IMR-90 (cell line): ENCODE results near the gene WBP11. TPM values are rescaled to one million over a fixed set of nuclear protein-coding genes. Genes with fewer than 3 reads are reported as not detected.

Source experiments
- ATAC-seq: fragments of 200-7000 bp; cut with Tn5 transposase; 2 replicates; pipeline ENCODE4 v1.9.1; 2020; ENCODE audit warnings: low read depth, mild to moderate bottlenecking, moderate library complexity
- BruUV-seq: library from RNA; stranded (reverse); fragments of 400-500 nt; replicated peaks from 2 replicates; lab custom pipeline; 2021; lab: Mats Ljungman, UMichigan
- CTCF ChIA-PET: fragments of 300-600 bp; formaldehyde crosslinking; extraction: SDS; loops from one replicate; lab custom pipeline; 2021; ENCODE audit warnings: antibody characterized with exemption; lab: Yijun Ruan, JAX
- POLR2A ChIA-PET: fragments of 300-600 bp; sonication (Branson Sonifier 250); formaldehyde crosslinking; loops from one replicate; lab custom pipeline; 2022; ENCODE audit warnings: antibody characterized with exemption; ENCODE audit not compliant: unreplicated experiment; lab: Charles Lee
- DNase-seq: peaks from one replicate; pipeline ENCODE4 v3.0.0; 2013
- H2AFZ ChIP-seq: replicated peaks from 2 replicates; pipeline ENCODE3; 2013; ENCODE audit warnings: low read length, mild to moderate bottlenecking; ENCODE audit not compliant: poor library complexity
- H2AK5ac ChIP-seq: 2 replicates; pipeline ENCODE4 v1.6.1; 2013; ENCODE audit warnings: low read depth, low read length, inconsistent platforms
- H2AK9ac ChIP-seq: replicated peaks from 2 replicates; pipeline ENCODE3; 2013; ENCODE audit warnings: mild to moderate bottlenecking, low read depth, low read length, moderate library complexity; ENCODE audit not compliant: poor library complexity
- H2BK120ac ChIP-seq: 2 replicates; pipeline ENCODE4 v1.6.1; 2013; ENCODE audit warnings: low read depth, low read length, inconsistent platforms
- H2BK15ac ChIP-seq: 3 replicates; pipeline ENCODE4 v1.6.1; 2013; ENCODE audit warnings: low read depth, low read length, inconsistent platforms
- H2BK20ac ChIP-seq: 2 replicates; pipeline ENCODE4 v1.6.1; 2013; ENCODE audit warnings: low read depth, mild to moderate bottlenecking, inconsistent platforms, low read length, moderate library complexity
- H2BK5ac ChIP-seq: 2 replicates; pipeline ENCODE4 v1.6.1; 2013; ENCODE audit warnings: mild to moderate bottlenecking, low read depth, low read length, inconsistent platforms; ENCODE audit not compliant: poor library complexity, severe bottlenecking
- H3K14ac ChIP-seq: replicated peaks from 2 replicates; pipeline ENCODE4 v1.6.1; 2013; ENCODE audit warnings: low read depth, low read length, inconsistent platforms
- H3K18ac ChIP-seq: 2 replicates; pipeline ENCODE4 v1.6.1; 2013; ENCODE audit warnings: low read depth, low read length, control low read depth
- H3K23ac ChIP-seq: 2 replicates; pipeline ENCODE4 v1.6.1; 2013; ENCODE audit warnings: low read depth, low read length, inconsistent platforms
- H3K27ac ChIP-seq: 2 replicates; pipeline ENCODE4 v1.5.1; 2013; ENCODE audit warnings: mild to moderate bottlenecking, control low read depth, low read length; ENCODE audit not compliant: insufficient read depth
- H3K27me3 ChIP-seq: 2 replicates; pipeline ENCODE4 v1.6.1; 2013; ENCODE audit warnings: low read length; ENCODE audit not compliant: control insufficient read depth, insufficient read depth
- H3K36me3 ChIP-seq: 2 replicates; pipeline ENCODE4 v1.6.1; 2013; ENCODE audit warnings: low read length, mixed read lengths; ENCODE audit not compliant: control insufficient read depth, insufficient read depth
- H3K4ac ChIP-seq: 2 replicates; pipeline ENCODE4 v1.6.1; 2013; ENCODE audit warnings: low read depth, low read length, inconsistent platforms
- H3K4me1 ChIP-seq: 2 replicates; pipeline ENCODE4 v1.6.1; 2013; ENCODE audit warnings: low read length, mixed read lengths; ENCODE audit not compliant: control insufficient read depth, insufficient read depth
- H3K4me2 ChIP-seq: 2 replicates; pipeline ENCODE4 v1.6.1; 2013; ENCODE audit warnings: low read depth, mild to moderate bottlenecking, control low read depth, low read length, moderate library complexity
- H3K4me3 ChIP-seq: 2 replicates; pipeline ENCODE4 v1.5.1; 2013; ENCODE audit warnings: low read depth, mild to moderate bottlenecking, control low read depth, low read length, moderate library complexity; ENCODE audit not compliant: insufficient read depth
- H3K56ac ChIP-seq: 2 replicates; pipeline ENCODE4 v1.6.1; 2013; ENCODE audit warnings: low read length, inconsistent platforms; ENCODE audit not compliant: insufficient read depth; ENCODE audit errors: extremely low read depth
- H3K79me1 ChIP-seq, 2 experiments: 2 replicates each; pipeline ENCODE4 v1.6.1; 2013; ENCODE audit warnings: low read length in 2 of 2, inconsistent platforms in 1 of 2, low read depth in 1 of 2
- H3K9ac ChIP-seq: 2 replicates; pipeline ENCODE4 v1.6.1; 2013; ENCODE audit warnings: low read depth, low read length, control low read depth
- H3K9me1 ChIP-seq: 2 replicates; pipeline ENCODE4 v1.6.1; 2013; ENCODE audit warnings: low read length, inconsistent platforms; ENCODE audit not compliant: insufficient read depth
- H3K9me3 ChIP-seq: 2 replicates; pipeline ENCODE4 v1.6.1; 2013; ENCODE audit warnings: low read length; ENCODE audit not compliant: control insufficient read depth, insufficient read depth
- H4K20me1 ChIP-seq: 2 replicates; pipeline ENCODE4 v1.6.1; 2013; ENCODE audit warnings: low read length, inconsistent platforms; ENCODE audit not compliant: insufficient read depth
- H4K5ac ChIP-seq: 2 replicates; pipeline ENCODE4 v1.6.1; 2013; ENCODE audit warnings: mild to moderate bottlenecking, low read depth, low read length, control low read depth
- H4K8ac ChIP-seq, 2 experiments: 2 replicates each; pipeline ENCODE4 v1.6.1; 2013; ENCODE audit warnings: low read depth in 2 of 2, low read length in 2 of 2, control low read depth in 1 of 2, inconsistent platforms in 1 of 2
- H4K91ac ChIP-seq: 2 replicates; pipeline ENCODE4 v1.6.1; 2013; ENCODE audit warnings: low read depth, low read length, inconsistent platforms; ENCODE audit not compliant: insufficient read depth
- BHLHE40 ChIP-seq: fragments of 150-350 bp; IDR thresholded peaks from 2 replicates; pipeline ENCODE4 v1.6.1; 2016; ENCODE audit warnings: mild to moderate bottlenecking, low read depth, low read length
- MAFK ChIP-seq: IDR thresholded peaks from 2 replicates; pipeline ENCODE4 v1.6.1; 2012; ENCODE audit warnings: low read depth, low read length, improper control_type of control experiment
- NFE2L2 ChIP-seq: fragments of 150-350 bp; IDR thresholded peaks from 2 replicates; pipeline ENCODE4 v1.6.1; 2016; ENCODE audit warnings: low read depth, mild to moderate bottlenecking, low read length
- WGBS, 2 experiments: methylation state at CpG; one replicate each; pipeline versions ENCODE4 v1.1.5 to v1.1.7; 2013; ENCODE audit warnings: missing lambda C conversion rate in 2 of 2; ENCODE audit not compliant: insufficient read length in 1 of 2; ENCODE audit errors: extremely low coverage in 2 of 2; 5-methylcytosine and 5-hydroxymethylcytosine counted together
- dilution Hi-C: fragments of 300-500 bp; cut with HindIII; formaldehyde crosslinking; loops from one replicate; pipeline ENCODE4 v1.14.3; 2018; ENCODE audit warnings: low sequenced_read_pairs; ENCODE audit not compliant: unreplicated experiment
- in situ Hi-C: fragments of 300-500 bp; cut with MboI; formaldehyde crosslinking; loops from 3 replicates; pipeline ENCODE4 v1.14.3; 2019; ENCODE audit warnings: low sequenced_read_pairs, inconsistent platforms, mixed read lengths
- intact Hi-C: fragments of 100-400 bp; cut with micrococcal nuclease; formaldehyde crosslinking; loops from 2 replicates; pipeline ENCODE4 v1.10.0; 2022
- polyA plus RNA-seq, 3 experiments: library from polyadenylated mRNA; depleted of rRNA; stranded (reverse); fragments of >200 nt; gene quantifications; 2 replicates each; pipeline ENCODE4 v1.2.3, GENCODE V29; 2012; ENCODE audit warnings: low replicate concordance in 1 of 3
- total RNA-seq: library from RNA; depleted of rRNA; stranded (reverse); fragments of >200 nt; gene quantifications from 2 replicates; pipeline ENCODE4 v1.2.3, GENCODE V29; 2012

WBP11 gene
- total and polyA plus RNA-seq, 2 of the 4 experiments (the other 2 are of a cell fraction) = 2.5 to 18.3 TPM

DNA sequence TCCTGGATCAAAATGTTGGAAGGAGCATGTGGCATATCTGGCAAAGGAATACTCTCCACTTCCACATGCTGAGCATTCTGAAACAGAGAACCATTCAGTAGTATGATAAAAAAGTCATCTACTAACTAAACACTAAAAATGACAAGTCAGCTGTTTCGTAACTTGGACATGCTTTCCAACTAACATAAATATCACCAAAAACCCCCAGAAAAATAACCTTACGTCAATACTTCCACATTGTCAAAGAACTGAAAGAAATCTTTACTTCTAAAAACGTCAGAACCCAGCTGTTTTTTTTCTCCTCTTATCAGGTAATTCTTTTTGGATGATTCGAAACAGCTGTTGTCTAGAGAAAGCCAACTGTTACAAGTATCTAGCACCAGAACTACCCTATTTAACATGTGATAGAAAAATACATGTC lies 8.2 kb downstream of the WBP11 start:
- Histone ChIP-seq H2BK20ac (no peak overlapping the region), H2BK15ac (no peak overlapping the region), H2AK9ac (no peak overlapping the region), H2AFZ (no peak overlapping the region), H3K23ac (no peak overlapping the region), H3K9me1 (no peaks in the 10 kb centered on the region), H3K4me1 (0 out of 2 replicates have a peak, but pooled peaks cover 3% of the 10 kb centered on the region), H3K9ac (no peak overlapping the region), H3K56ac (no peak overlapping the region), H4K5ac (no peak overlapping the region), H2AK5ac (no peak overlapping the region), H4K20me1 (no peaks in the 10 kb centered on the region), H3K4me3 (no peak overlapping the region), H2BK120ac (no peak overlapping the region), H3K79me1 (peaks cover 6 to 8% of the 10 kb centered on the region in 2 experiments), H3K27ac (peak overlapping the region; percentile 20; the same call in 1 of the 2 replicates), H3K27me3 (no peaks in the 10 kb centered on the region), H3K4ac (no peak overlapping the region), H2BK5ac (peak overlapping the region; percentile 41), H3K9me3 (no peaks in the 10 kb centered on the region), H3K36me3 (peaks cover 28% of the 10 kb centered on the region), H4K8ac (no peak overlapping the region), H3K18ac (no peak overlapping the region), H3K4me2 (no peak overlapping the region), H4K91ac (no peak overlapping the region), H3K14ac (no peak overlapping the region)
- DNase-seq = peak; percentile 75
- CTCF ChIA-PET = no interaction called here
- no TSS peak for BruUV-seq
- POLR2A ChIA-PET = no interaction called here
- ATAC-seq = peak; percentile 51
- WGBS, 2 experiments = no CpG with 5 or more reads among the region's 4 CpGs
- intact Hi-C loops (no loop called here), in situ Hi-C loops (loop anchor here (25.0 kb wide), 2 partner anchors 408 to 1092 kb away; partner anchors contain the start of gene STRAP), dilution Hi-C loops (no loop called here)
- TF ChIP-seq NFE2L2 (no peak), BHLHE40 (no peak), MAFK (peak; percentile 92)
